ENCODE data around the gene PSMA1. TPM values are rescaled to one million over a fixed set of nuclear protein-coding genes. Genes with fewer than 3 reads are reported as not detected.

Gene PSMA1
- total RNA-seq, 1 donor from 2014 or later, result 344 TPM

GRCh38 chr11:14455648-14456430, 64.3 kb downstream of the PSMA1 start:
- no peak overlapping the region for H3K4me3 Mint-ChIP-seq
- H3K9me3 Mint-ChIP-seq, result no peaks in the 10 kb centered on the region
- no peaks in the 10 kb centered on the region for H3K27me3 Mint-ChIP-seq
- H3K27ac Mint-ChIP-seq, result no peak overlapping the region
- intact Hi-C loops (cut with micrococcal nuclease), result loop anchor here (1.0 to 5.0 kb wide), 2 partner anchors 156 to 499 kb away; no protein-coding TSS in a partner anchor
- DNase-seq, result no peak
- H3K4me1 Mint-ChIP-seq, result peaks cover 3% of the 10 kb centered on the region
- H3K36me3 Mint-ChIP-seq (ENCODE audit: low read depth), result peaks cover 43% of the 10 kb centered on the region

Other genes with a start within 250 kb of the PSMA1 start
- gene RRAS2, start 161.2 kb downstream of the PSMA1 start, total RNA-seq, result 78.9 and 80.6 TPM in 2 replicates
- gene COPB1, start 20.6 kb downstream of the PSMA1 start, total RNA-seq, result 91.8 and 93.5 TPM in 2 replicates
- 49.3 and 52.8 TPM in 2 replicates for gene PDE3B, start 123.4 kb upstream of the PSMA1 start, total RNA-seq

Data from activated CD4-positive, alpha-beta T cell treated with anti-CD3 and anti-CD28 coated beads, Interleukin-2, amount 10 ng/mL, durations not matched to agents 24 days and 14 days (primary cell).